GM21825 (cell line): ENCODE results near the gene PLA2G2F.

ENCODE experiments used
- ATAC-seq: cut with Tn5 transposase; IDR thresholded peaks from one replicate; pipeline ENCODE4 v1.9.1; 2021; ENCODE audit warnings: mild to moderate bottlenecking, moderate library complexity; ENCODE audit not compliant: unreplicated experiment

PLA2G2F gene

DNA sequence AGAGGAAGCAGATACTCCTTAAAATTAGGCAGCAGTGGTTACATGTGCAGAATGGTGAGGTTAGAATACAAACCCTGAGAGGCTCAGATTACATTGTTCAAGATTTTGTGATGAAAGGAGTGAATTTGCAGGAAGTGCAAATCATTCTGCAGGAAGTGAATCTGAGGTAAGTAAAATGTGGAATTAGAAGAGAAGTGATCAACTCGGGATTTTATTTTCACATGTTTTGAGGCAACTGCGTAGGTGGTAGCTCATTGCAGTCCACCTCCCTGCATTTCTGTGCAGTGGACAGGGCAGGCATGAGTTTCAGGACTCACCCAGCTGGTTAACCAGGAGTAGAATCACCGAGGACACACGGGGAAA, 49.3 kb downstream of the PLA2G2F start:
- no peak for ATAC-seq

DNA sequence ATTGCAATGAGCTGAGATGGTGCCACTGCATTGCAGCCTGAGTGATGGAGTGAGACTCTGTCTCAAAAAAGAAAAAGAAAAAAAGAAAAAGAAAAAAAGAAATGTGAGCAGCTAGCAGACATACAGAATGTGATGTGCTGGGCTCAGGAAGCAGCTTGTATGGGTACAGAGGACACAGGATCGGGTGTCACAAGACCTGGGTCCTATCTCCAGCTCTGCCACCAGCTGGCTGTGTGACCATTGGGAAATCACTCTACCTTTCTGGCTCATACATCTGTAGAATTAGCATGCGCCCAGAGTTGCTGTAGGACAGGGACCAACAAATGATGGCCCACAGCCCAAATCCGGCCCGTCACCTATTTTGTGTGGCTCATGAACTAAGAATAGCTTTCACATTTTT, 50.5 kb downstream of the PLA2G2F start:
- no peak for ATAC-seq

DNA sequence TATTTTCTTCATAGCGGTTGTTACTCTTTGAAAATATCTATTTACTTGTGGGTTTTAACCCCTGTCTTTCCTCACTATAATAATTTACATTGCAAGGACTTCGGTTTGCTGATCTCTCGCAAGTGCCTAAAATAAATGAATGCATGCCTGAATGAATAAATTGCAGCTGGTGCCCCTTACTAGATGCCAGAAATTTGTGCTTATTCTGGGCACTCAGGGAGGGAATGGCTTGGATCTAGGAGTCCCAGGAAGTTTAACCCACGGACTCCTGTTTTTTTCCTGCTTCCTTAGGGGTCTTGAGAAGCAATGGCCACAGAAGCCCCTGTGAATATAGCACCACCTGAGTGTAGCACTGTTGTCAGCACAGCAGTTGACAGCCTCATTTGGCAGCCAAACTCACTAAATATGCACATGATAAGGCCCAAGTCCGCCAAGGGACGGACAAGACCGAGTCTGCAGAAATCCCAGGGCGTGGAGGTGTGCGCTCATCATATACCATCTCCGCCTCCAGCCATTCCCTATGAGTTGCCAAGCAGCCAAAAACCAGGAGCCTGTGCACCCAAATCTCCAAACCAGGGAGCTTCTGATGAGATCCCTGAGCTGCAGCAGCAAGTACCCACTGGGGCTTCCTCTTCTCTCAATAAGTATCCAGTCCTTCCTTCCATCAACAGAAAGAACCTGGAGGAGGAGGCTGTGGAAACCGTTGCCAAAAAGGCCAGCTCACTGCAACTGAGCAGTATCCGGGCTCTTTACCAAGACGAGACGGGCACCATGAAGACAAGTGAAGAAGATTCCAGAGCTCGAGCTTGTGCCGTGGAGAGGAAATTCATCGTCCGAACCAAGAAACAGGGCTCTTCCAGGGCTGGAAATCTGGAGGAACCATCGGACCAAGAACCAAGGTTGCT, 51.4 kb downstream of the PLA2G2F start:
- no peak for ATAC-seq

DNA sequence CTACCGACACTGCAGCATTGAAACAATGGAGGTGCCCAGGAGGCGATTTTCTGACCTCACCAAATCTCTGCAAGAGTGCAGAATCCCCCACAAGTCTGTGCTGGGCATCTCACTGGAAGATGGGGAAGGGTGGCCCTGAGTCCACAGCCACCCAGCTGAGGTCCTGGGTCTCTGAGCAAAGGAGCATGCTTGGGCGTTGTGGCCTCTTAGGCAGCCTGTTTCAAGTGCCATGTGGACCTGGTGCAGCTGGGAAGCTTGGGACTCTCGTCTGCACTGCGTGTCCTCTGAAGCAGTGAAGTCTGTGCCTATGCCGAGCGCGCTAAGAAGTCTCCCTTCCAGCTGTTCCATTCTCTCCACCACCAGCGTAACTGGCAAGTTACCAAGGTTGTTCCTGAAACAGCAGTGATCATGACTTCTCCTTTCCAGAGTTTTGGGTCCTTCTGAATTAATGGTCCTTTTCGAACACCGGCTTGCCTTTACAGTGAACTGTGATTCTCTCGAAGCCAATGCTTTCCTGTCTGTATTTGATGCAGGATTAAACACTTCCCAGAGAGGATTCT, 52.2 kb downstream of the PLA2G2F start:
- no peak for ATAC-seq

DNA sequence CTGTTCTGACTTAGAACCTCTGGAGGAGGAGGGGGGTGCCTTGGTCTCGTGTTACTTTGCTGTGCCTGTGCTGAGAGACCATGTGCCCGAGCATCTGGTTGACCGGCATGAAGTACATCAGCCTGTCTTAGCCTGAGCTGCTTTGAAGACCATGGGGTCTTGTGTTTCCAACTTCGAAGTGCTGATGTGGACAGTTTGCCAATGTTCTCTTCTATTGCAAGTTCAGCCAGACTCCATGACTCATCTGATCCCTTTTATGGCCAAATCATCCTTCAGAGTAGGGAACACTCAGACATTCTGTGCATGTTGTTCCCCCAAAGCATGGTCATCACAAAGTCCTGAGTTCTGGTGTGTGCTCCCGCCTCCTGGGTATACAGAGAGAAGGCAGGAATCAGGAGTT, 53.2 kb downstream of the PLA2G2F start:
- no peak for ATAC-seq

DNA sequence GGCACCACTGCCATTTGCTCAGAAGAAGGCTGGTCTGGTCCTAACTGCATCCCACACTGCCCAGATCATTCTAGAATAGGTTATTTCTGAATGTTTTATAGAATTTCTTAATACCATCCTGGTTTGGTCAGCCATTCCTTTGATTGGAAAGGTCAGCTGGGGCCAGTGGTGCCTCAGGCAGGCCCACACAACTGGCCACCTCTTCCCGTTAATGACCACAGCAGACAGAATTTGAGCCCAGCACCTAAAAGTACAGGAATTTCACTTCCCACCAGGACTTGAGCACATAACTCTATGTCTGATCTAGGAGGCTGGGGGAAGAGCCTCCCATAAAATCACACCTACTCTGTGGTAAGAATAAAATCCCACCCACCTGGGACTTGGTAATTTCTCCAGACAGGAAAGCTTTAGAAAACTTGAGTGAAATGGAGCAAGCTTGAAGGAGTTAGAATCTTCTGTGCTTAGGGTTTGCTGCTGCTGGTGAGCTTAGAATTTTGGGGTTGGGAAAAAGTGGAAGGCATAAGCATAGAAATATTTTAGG, 53.8 kb downstream of the PLA2G2F start:
- no peak for ATAC-seq

DNA sequence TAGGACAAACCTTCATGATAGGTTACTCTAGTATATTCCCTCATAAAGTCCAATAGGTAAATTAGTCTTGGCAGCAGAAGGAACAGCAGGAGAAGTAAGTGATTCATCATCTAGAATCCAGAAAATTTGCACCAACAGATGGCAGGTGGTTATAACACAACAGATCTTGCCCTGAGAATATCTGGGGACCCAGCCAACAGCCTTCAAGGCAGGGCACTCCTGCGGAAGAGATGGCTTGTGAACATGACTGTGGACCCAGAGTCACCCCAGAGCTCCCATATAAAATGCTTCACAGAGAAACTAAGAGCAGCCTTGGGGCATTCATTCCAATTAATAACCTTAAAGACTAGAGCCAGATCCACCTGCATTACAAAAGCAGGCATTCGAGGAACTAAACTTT, 55.1 kb downstream of the PLA2G2F start:
- no peak for ATAC-seq

DNA sequence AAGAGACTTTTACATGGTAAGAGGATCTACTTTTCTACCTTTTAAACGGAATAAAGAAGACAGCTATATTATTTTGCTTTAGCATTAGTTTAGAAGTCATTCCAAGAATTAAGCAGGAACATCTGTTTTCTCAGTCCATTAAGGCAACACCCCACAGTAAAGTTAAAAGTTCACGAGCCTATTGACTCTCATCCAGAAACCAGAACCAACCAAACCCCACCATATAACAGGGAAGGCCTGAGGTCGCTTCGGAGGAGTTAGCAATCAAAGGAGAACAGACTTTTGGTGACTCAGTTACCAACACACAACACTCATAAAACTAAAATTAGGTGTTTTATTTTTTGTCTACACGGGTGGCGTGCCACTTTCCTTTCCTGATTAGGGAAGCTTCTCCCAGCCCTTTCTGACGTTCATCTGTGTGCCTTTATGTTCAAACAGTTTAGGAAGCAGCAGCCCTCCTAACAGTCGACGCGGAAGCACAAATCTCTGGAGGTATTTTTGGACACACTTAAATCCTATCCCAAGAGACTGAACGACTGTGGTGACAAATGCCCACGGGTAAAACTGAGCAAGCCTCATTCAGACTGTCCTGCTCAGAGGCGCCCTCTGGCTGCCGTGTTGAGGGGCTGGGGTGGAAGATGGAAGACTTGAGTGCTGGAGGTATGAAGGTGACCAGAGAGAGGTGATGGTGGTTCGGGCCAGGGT, 55.8 kb downstream of the PLA2G2F start:
- no peak for ATAC-seq

DNA sequence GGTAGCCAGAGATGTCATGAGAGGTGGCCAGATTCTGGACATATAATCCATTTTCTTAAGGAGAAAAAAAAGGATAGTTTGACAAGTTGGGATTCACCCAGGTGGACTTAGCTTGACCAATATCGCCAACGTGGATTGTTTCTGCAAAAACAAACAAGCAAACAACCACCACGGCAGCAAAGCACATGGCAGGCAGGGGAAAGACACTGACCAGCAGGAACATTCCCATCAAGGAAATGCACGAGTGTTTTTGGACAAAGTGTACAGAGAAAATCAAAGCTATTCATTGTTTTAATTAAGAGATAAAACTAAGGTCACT, 56.3 kb downstream of the PLA2G2F start:
- ATAC-seq = no peak

DNA sequence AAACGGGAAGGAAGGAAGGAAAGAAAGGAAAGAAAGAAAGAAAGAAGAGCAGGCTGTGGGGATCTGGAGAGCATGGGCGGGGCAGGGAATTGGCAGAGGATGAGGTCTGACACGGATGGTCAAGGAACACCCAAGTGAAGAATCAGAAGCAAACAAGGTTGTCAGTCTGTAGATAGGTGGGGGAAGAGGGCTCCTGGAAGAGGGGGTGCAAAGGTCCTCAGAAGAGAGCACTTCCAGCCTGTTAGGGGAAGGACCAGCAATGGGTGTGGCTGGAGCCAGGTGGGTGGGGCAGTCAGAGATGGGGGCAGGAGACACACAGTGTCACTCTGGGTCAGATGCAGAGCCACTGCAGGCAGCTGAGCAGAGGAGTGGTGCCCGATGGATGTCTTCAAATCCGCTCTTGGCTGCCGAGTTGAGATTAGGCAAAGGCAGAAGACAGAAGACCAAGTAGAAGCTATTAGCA, 58.2 kb downstream of the PLA2G2F start:
- no peak for ATAC-seq

DNA sequence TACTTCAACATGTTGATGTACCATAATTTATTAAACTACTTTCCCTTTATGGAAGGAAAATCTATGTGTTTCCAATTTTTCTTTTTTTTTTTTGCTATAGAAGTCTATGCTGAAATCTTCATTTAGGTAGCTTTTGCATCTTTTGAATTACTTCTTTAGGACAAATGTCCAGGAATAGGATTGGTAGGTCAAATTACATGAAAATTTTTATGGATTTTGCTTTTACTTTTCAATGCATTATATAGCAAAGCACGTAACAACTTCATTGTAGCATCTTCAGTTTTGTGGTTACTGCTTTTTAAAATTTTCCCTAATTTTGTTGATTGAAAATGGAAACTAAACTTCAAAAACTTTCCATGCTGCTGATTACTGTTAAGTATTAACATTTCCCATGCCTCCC, 59.2 kb downstream of the PLA2G2F start:
- ATAC-seq = no peak

DNA sequence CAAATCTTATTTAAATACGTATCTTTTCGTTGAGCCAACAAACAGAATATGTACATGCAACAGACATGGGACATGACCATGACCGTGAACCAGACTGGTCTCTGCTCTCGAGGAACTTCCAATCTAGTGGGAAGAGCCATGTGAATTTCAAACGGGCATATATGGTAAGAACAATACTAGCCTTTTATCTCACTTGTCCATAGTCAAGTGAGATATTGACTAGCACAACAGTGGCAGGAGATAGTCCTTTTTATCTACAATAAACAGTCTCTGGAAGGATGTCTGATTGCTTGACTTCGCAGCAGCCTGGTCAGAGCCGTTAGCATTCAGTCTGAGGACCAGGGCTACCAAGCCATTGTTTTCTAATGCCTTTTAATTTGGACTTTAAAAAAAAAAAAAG, 59.8 kb downstream of the PLA2G2F start:
- no peak for ATAC-seq

DNA sequence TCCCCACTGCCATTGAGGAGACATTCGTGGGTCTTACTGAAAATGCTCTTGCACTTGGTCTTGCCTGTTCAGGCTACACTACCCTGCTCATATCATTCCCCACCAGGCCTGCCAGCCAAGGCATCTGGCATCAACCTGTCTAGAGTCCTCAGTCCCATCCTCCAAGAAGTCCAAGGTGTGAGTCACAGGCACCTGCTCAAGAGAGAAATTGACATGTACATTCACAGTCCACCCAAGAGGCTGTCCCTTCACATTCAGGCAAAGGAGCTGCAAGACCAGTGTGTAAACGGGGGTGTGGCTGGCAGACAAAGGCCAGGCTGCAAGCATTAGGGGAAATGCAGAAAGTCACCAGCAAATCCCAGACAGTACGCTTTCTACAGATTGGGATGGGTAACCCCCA, 60.3 kb downstream of the PLA2G2F start:
- ATAC-seq = no peak

DNA sequence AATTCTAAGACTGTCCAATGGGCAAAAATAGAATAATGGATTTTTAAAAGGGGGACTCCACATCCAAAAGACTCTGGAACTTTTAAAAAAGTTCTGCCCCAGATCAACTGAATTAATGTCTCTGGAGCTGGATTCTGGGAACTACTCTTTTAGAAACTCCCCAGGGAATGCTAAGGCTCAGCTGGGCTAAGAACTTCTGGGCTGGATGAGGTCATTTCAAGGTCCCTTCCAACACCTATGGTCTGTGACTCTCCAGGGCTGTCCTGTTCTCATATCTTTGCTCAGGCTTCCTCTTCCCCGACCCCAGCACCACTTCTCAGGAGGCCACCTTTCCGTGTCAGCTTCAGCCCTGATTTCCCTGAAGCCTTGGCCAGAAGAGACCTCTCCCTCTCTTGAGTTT, 60.7 kb downstream of the PLA2G2F start:
- no peak for ATAC-seq
